Panc1 (cell line): ENCODE measurements around the gene LIMCH1. TPM values are rescaled to one million over a fixed set of nuclear protein-coding genes. Genes with fewer than 3 reads are reported as not detected.

ENCODE experiments used
- ATAC-seq: fragments of 200-7000 bp; cut with Tn5 transposase; 2 replicates; pipeline ENCODE4 v1.9.1; 2020; ENCODE audit warnings: mild to moderate bottlenecking, moderate library complexity
- BruUV-seq: library from RNA; stranded (reverse); fragments of 400-500 nt; replicated peaks from 2 replicates; lab custom pipeline; 2021; lab: Mats Ljungman, UMichigan
- CTCF ChIA-PET: fragments of 300-600 bp; sonication (Branson Sonifier 250); formaldehyde crosslinking; loops from one replicate; lab custom pipeline; 2022; ENCODE audit warnings: antibody characterized with exemption; lab: Charles Lee
- POLR2A ChIA-PET: fragments of 300-600 bp; sonication (Branson Sonifier 250); formaldehyde crosslinking; loops from one replicate; lab custom pipeline; 2022; ENCODE audit warnings: antibody characterized with exemption; lab: Charles Lee
- DNase-seq: peaks from one replicate; pipeline ENCODE4 v3.0.0-alpha.2; 2010; ENCODE audit warnings: low read depth, low spot score
- H3K27ac ChIP-seq: 2 replicates; pipeline ENCODE4 v1.5.1; 2011; ENCODE audit warnings: mild to moderate bottlenecking, low read length, inconsistent platforms
- H3K27me3 ChIP-seq: fragments of 200-500 bp; sonication (Bioruptor generic); 2 replicates; pipeline ENCODE4 v1.6.0; 2014; ENCODE audit warnings: low read length, inconsistent platforms; ENCODE audit not compliant: control insufficient read depth, insufficient read depth
- H3K36me3 ChIP-seq: fragments of 200-500 bp; sonication (Bioruptor generic); 2 replicates; pipeline ENCODE4 v1.5.1; 2014; ENCODE audit warnings: inconsistent platforms, mild to moderate bottlenecking, low read length, moderate library complexity; ENCODE audit not compliant: control insufficient read depth, insufficient read depth
- H3K4me1 ChIP-seq: 2 replicates; pipeline ENCODE4 v1.5.1; 2011; ENCODE audit warnings: inconsistent platforms, mild to moderate bottlenecking, low read length, moderate library complexity; ENCODE audit not compliant: control insufficient read depth, insufficient read depth
- H3K4me3 ChIP-seq, 2 experiments: 2 replicates each; pipeline ENCODE4 v1.5.1; 2011 to 2012; ENCODE audit warnings: low read depth in 2 of 2, low read length in 2 of 2, mild to moderate bottlenecking in 2 of 2, inconsistent platforms in 1 of 2, moderate library complexity in 1 of 2
- H3K9me3 ChIP-seq: fragments of 200-500 bp; sonication (Bioruptor generic); 2 replicates; pipeline ENCODE4 v1.5.1; 2014; ENCODE audit warnings: low read depth, mild to moderate bottlenecking, inconsistent platforms, low read length, moderate library complexity; ENCODE audit not compliant: control insufficient read depth, insufficient read depth
- CTCF ChIP-seq: fragments of 450-650 bp; IDR thresholded peaks from 2 replicates; pipeline ENCODE4 v1.5.1; 2017; ENCODE audit warnings: mild to moderate bottlenecking
- POLR2AphosphoS5 ChIP-seq: IDR thresholded peaks from 2 replicates; pipeline ENCODE4 v1.6.1; 2012; ENCODE audit warnings: mild to moderate bottlenecking, low read depth, low read length, moderate library complexity
- REST ChIP-seq, 2 experiments: IDR thresholded peaks; 2 replicates each; pipeline ENCODE4 v1.6.1; 2011 to 2012; ENCODE audit warnings: low read depth in 2 of 2, control low read depth in 1 of 2, low read length in 1 of 2, mild to moderate bottlenecking in 1 of 2, moderate library complexity in 1 of 2; ENCODE audit not compliant: insufficient read depth in 1 of 2
- SIN3A ChIP-seq: IDR thresholded peaks from 2 replicates; pipeline ENCODE4 v1.6.1; 2012; ENCODE audit warnings: low read depth, mild to moderate bottlenecking, low read length, moderate library complexity, borderline replicate concordance; ENCODE audit not compliant: insufficient read depth
- TCF7L2 ChIP-seq: IDR thresholded peaks from 2 replicates; pipeline ENCODE4 v1.6.1; 2011; ENCODE audit warnings: mild to moderate bottlenecking, low read depth, low read length, inconsistent platforms
- in situ Hi-C: cut with HindIII; loops from 2 replicates; pipeline ENCODE4 v1.10.0; 2016; ENCODE audit warnings: low sequenced_read_pairs, low pct_unique_long_range_greater_than_20kb
- intact Hi-C: fragments of 100-400 bp; cut with micrococcal nuclease; formaldehyde crosslinking; loops from one replicate; pipeline ENCODE4 v1.10.0; 2022; ENCODE audit not compliant: unreplicated experiment
- total RNA-seq: library from RNA; stranded (reverse); gene quantifications from one replicate; pipeline ENCODE4 v1.2.1, GENCODE V29; 2021; ENCODE audit not compliant: unreplicated experiment

Gene LIMCH1
- total RNA-seq, 1 experiment from 2014 or later: 3.3 TPM

GRCh38 chr4:41748074-41748570 is 210.2 kb downstream of the LIMCH1 start:
- Histone ChIP-seq H3K27me3 (peaks cover 5% of the 10 kb centered on the region; the same call in 1 of the 2 replicates), H3K27ac (no peak overlapping the region), H3K36me3 (no peaks in the 10 kb centered on the region), H3K4me3 (no peak overlapping the region; a peak in 1 of 4 replicates), H3K9me3 (no peaks in the 10 kb centered on the region), H3K4me1 (no peaks in the 10 kb centered on the region)
- ChIA-PET POLR2A (no interaction called here), CTCF (no interaction called here)
- ATAC-seq: no peak
- no TSS peak for BruUV-seq
- intact Hi-C loops (no loop called here), in situ Hi-C loops (no loop called here)
- TF ChIP-seq REST (IDR thresholded peaks at IDR 0.05; ENCODE audit: insufficient read depth in 1 of 2, low read depth in 2 of 2, low read length in 1 of 2) (no peak), TCF7L2 (no peak), POLR2AphosphoS5 (no peak), SIN3A (no peak), CTCF (no peak)
- no peak for DNase-seq

- DNase-seq (no peak), ATAC-seq (no peak)
- Histone ChIP-seq H3K27me3 (peaks cover 5% of the 10 kb centered on the region; the same call in 1 of the 2 replicates), H3K27ac (no peak within 1 kb of the TSS), H3K4me1 (no peaks in the 10 kb centered on the region), H3K4me3 (no peak within 1 kb of the TSS; a peak in 1 of 4 replicates), H3K36me3 (no peaks in the 10 kb centered on the region), H3K9me3 (no peaks in the 10 kb centered on the region)
- intact Hi-C loops (no loop called here), in situ Hi-C loops (no loop called here)
- TF ChIP-seq SIN3A (no peak), TCF7L2 (no peak), REST (IDR thresholded peaks at IDR 0.05; ENCODE audit: insufficient read depth in 1 of 2, low read depth in 2 of 2, low read length in 1 of 2) (no peak), CTCF (no peak), POLR2AphosphoS5 (no peak)
- BruUV-seq: no TSS peak
- ChIA-PET POLR2A (no interaction called here), CTCF (no interaction called here)
Observed at GRCh38 chr4:41748571-41749475, 210.9 kb downstream of the LIMCH1 start, which contains the start of gene PHOX2B. Gene PHOX2B, minus strand, starts transcription at chr4:41748725. Its CDS starts 115 bp downstream, at chr4:41748610.
